Stimulated activated CD4-positive, alpha-beta T cell treated with anti-CD3 and anti-CD28 coated beads, Interleukin-1b, Interleukin-23, amount 100 ng/mL, for 4 hours (primary cell): ENCODE data around the gene THRB.

Experiments
- DNase-seq, 2 donors: peaks; one replicate each; pipeline ENCODE4 v3.0.0-alpha.2; 2020; ENCODE audit warnings: low read depth in 2 of 2

Gene THRB

GRCh38 chr3:24226397-24226796 lies 268.3 kb downstream of the THRB start:
- no peak for DNase-seq

GRCh38 chr3:24225385-24225950 lies 269.2 kb downstream of the THRB start:
- no peak for DNase-seq

- DNase-seq: no peak
These were observed 269.8 kb downstream of the THRB start for GRCh38 chr3:24224666-24225384.

GRCh38 chr3:24222165-24222805 lies 272.4 kb downstream of the THRB start:
- DNase-seq: no peak

GRCh38 chr3:24220859-24221657 lies 273.6 kb downstream of the THRB start:
- no peak for DNase-seq

- no peak for DNase-seq
These were observed 279.1 kb downstream of the THRB start for GRCh38 chr3:24215502-24215901.

GRCh38 chr3:24211381-24211780 lies 283.3 kb downstream of the THRB start:
- no peak for DNase-seq

GRCh38 chr3:24202071-24202470 lies 292.6 kb downstream of the THRB start:
- DNase-seq: no peak

- DNase-seq: no peak
These were observed 293.3 kb downstream of the THRB start for GRCh38 chr3:24201301-24201700.

GRCh38 chr3:24199775-24200247 lies 294.8 kb downstream of the THRB start:
- no peak for DNase-seq

GRCh38 chr3:24199300-24199699 lies 295.4 kb downstream of the THRB start:
- no peak for DNase-seq

GRCh38 chr3:24198728-24199127 lies 295.9 kb downstream of the THRB start:
- no peak for DNase-seq

GRCh38 chr3:24197809-24198208 lies 296.8 kb downstream of the THRB start:
- DNase-seq: no peak

- DNase-seq: no peak
These were observed 298.1 kb downstream of the THRB start for GRCh38 chr3:24196526-24196925.

GRCh38 chr3:24195504-24196230 lies 299.0 kb downstream of the THRB start:
- DNase-seq: no peak

GRCh38 chr3:24192469-24193056 lies 302.1 kb downstream of the THRB start:
- DNase-seq: no peak

- no peak for DNase-seq
These were observed 302.7 kb downstream of the THRB start for GRCh38 chr3:24191801-24192403.

GRCh38 chr3:24190256-24190655 lies 304.4 kb downstream of the THRB start:
- DNase-seq: no peak

- peak in 1 of 2 donors; percentile 1 for DNase-seq
These were observed 308.8 kb downstream of the THRB start for GRCh38 chr3:24185738-24186384.

GRCh38 chr3:24184528-24185176 lies 310.0 kb downstream of the THRB start:
- no peak for DNase-seq
